Peyer's patch (tissue), 4 donors: ENCODE results near the gene EPPIN. TPM values are rescaled to one million over a fixed set of nuclear protein-coding genes. Genes with fewer than 3 reads are reported as not detected.

Experiments used
- DNase-seq, 3 donors: peaks; one replicate each; pipeline ENCODE4 v3.0.0-alpha.2; 2017 to 2019
- H3K27ac ChIP-seq, 4 donors: fragments of 200-600 bp; sonication (generic); one replicate each; pipeline ENCODE4 v1.5.1; 2016 to 2019
- H3K27me3 ChIP-seq, 2 donors: fragments of 200-600 bp; sonication (generic); one replicate each; pipeline ENCODE4 v1.5.1; 2019
- H3K36me3 ChIP-seq, 3 donors: fragments of 200-600 bp; sonication (generic); one replicate each; pipeline ENCODE4 v1.5.1; 2016 to 2019
- H3K4me1 ChIP-seq, 4 donors: fragments of 200-600 bp; sonication (generic); one replicate each; pipeline ENCODE4 v1.5.1; 2016 to 2019
- H3K4me3 ChIP-seq, 4 donors: fragments of 200-600 bp; sonication (generic); 1 replicate in 3 of 4; 2 replicates in 1 of 4; pipeline ENCODE4 v1.5.1; 2016 to 2019; ENCODE audit warnings: mild to moderate bottlenecking in 1 of 4
- H3K9me3 ChIP-seq, 4 donors: fragments of 200-600 bp; sonication (generic); one replicate each; pipeline ENCODE4 v1.5.1; 2016 to 2019; ENCODE audit warnings: mild to moderate bottlenecking in 1 of 4
- POLR2A ChIP-seq, 2 donors: fragments of 450-650 bp; IDR thresholded peaks; one replicate each; pipeline ENCODE4 v1.5.1; 2017; ENCODE audit warnings: antibody characterized with exemption in 2 of 2, mild to moderate bottlenecking in 2 of 2, moderate library complexity in 2 of 2
- total RNA-seq, 4 donors: library from RNA; depleted of rRNA; stranded (reverse); fragments of >200 nt; gene quantifications; one replicate each; pipeline ENCODE4 v1.1.0, GENCODE V29; 2016
- TF ChIP-seq, protein P1 (sequence below), 6 experiments: fragments of 450-650 bp in 4 of 6; fragments of 200-600 bp in 2 of 6; sonication (generic) in 1 of 6; IDR thresholded peaks; one replicate each; pipeline ENCODE4 v1.5.1; 2017 to 2019; ENCODE audit warnings: antibody characterized with exemption in 6 of 6, mild to moderate bottlenecking in 3 of 6, moderate library complexity in 1 of 6

EPPIN gene
- not detected for total RNA-seq

GRCh38 chr20:45547206-45547770 is at the start of gene EPPIN:
EPPIN (minus strand) TSS chr20:45547401; CDS start chr20:45547357, 44 bp downstream.
- TF ChIP-seq, protein P1, sequence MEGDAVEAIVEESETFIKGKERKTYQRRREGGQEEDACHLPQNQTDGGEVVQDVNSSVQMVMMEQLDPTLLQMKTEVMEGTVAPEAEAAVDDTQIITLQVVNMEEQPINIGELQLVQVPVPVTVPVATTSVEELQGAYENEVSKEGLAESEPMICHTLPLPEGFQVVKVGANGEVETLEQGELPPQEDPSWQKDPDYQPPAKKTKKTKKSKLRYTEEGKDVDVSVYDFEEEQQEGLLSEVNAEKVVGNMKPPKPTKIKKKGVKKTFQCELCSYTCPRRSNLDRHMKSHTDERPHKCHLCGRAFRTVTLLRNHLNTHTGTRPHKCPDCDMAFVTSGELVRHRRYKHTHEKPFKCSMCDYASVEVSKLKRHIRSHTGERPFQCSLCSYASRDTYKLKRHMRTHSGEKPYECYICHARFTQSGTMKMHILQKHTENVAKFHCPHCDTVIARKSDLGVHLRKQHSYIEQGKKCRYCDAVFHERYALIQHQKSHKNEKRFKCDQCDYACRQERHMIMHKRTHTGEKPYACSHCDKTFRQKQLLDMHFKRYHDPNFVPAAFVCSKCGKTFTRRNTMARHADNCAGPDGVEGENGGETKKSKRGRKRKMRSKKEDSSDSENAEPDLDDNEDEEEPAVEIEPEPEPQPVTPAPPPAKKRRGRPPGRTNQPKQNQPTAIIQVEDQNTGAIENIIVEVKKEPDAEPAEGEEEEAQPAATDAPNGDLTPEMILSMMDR (IDR thresholded peaks at IDR 0.05): no peak
- H3K9me3 ChIP-seq: no peaks in the 10 kb centered on the region
- no peaks in the 10 kb centered on the region for H3K27me3 ChIP-seq
- no peak for DNase-seq
- no peaks in the 10 kb centered on the region for H3K36me3 ChIP-seq
- H3K27ac ChIP-seq: no peak within 1 kb of the TSS
- H3K4me3 ChIP-seq: no peak within 1 kb of the TSS
- H3K4me1 ChIP-seq: no peaks in the 10 kb centered on the region

DNA sequence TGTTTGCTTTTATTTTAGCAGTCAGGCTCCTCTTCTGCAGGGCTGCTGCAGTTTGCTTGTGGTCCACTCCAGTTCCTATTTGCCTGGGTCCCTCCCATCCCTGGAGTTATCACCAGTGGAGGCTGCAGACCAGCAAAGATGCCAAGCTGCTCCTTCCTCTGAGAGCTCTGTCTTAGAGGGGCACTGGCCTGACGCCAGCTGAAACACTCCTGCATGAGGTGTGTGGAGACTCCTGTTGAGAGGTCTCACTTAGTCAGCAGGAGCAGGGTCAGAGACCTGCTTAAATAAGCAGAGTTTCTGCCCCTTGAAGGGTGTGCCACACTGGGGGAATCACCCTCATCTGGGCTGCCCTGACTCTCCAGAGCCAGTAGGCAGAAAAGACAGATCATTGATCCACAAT is 48.0 kb upstream of the EPPIN start:
- no peak for DNase-seq
- no peak for TF ChIP-seq POLR2A (IDR thresholded peaks at IDR 0.05)
- TF ChIP-seq, protein P1 (IDR thresholded peaks at IDR 0.05): no peak
- Histone ChIP-seq H3K27me3 (no peaks in the 10 kb centered on the region), H3K4me1 (no peaks in the 10 kb centered on the region), H3K27ac (no peak overlapping the region), H3K4me3 (no peak overlapping the region), H3K36me3 (no peaks in the 10 kb centered on the region), H3K9me3 (no peaks in the 10 kb centered on the region)

DNA sequence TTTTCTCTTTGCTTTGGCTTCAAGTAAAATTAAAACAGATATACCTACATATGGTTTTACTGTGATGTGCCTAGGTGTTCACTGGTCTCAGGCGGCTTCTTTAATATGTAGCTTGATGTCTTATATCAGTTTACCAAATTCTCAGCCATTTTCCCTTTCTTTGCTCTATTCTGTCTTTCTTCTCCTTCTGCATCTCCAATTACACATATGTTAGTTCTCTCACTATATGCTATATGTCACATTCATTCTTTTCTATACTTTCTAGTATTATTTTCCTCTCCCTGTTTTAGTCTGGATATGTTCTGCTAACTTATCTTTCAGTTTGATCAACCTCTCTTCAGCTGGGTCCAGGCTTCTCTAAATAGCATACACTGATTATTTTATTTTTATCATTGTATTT is 46.3 kb upstream of the EPPIN start:
- Histone ChIP-seq H3K27me3 (no peaks in the 10 kb centered on the region), H3K4me1 (no peaks in the 10 kb centered on the region), H3K4me3 (no peak overlapping the region), H3K36me3 (no peaks in the 10 kb centered on the region), H3K27ac (no peak overlapping the region), H3K9me3 (no peaks in the 10 kb centered on the region)
- no peak for DNase-seq
- TF ChIP-seq POLR2A (IDR thresholded peaks at IDR 0.05): no peak
- TF ChIP-seq, protein P1 (IDR thresholded peaks at IDR 0.05): no peak

GRCh38 chr20:45592574-45593189 is 45.5 kb upstream of the EPPIN start:
- H3K36me3 ChIP-seq: no peaks in the 10 kb centered on the region
- no peak for DNase-seq
- no peak for TF ChIP-seq POLR2A (IDR thresholded peaks at IDR 0.05)
- TF ChIP-seq, protein P1 (IDR thresholded peaks at IDR 0.05): peak in 5 of 6 experiments; percentile 20 to 76 (median 64)
- no peak overlapping the region for H3K27ac ChIP-seq
- H3K4me1 ChIP-seq: no peaks in the 10 kb centered on the region
- H3K27me3 ChIP-seq: no peaks in the 10 kb centered on the region
- no peak overlapping the region for H3K4me3 ChIP-seq
- no peaks in the 10 kb centered on the region for H3K9me3 ChIP-seq

- H3K27me3 ChIP-seq: no peaks in the 10 kb centered on the region
- TF ChIP-seq, protein P1 (IDR thresholded peaks at IDR 0.05): no peak
- TF ChIP-seq POLR2A (IDR thresholded peaks at IDR 0.05): no peak
- no peaks in the 10 kb centered on the region for H3K4me1 ChIP-seq
- H3K27ac ChIP-seq: no peak overlapping the region
- no peaks in the 10 kb centered on the region for H3K36me3 ChIP-seq
- no peaks in the 10 kb centered on the region for H3K9me3 ChIP-seq
- no peak overlapping the region for H3K4me3 ChIP-seq
- no peak for DNase-seq
Measured at GRCh38 chr20:45589725-45590124, 42.5 kb upstream of the EPPIN start.
